WI38 (cell line): ENCODE measurements around the gene CYP11A1.
A peak's percentile ranks its signal among the peaks of the same experiment; 100 is the strongest.

Experiments
- H3K4me3 ChIP-seq: 2 replicates; pipeline ENCODE4 v1.5.1; 2011; ENCODE audit warnings: low read depth, mild to moderate bottlenecking, control low read depth, low read length
- CTCF ChIP-seq: IDR thresholded peaks from 2 replicates; pipeline ENCODE4 v1.5.1; 2012; ENCODE audit warnings: low read depth, mild to moderate bottlenecking, control low read depth, low read length

The CYP11A1 gene

GRCh38 chr15:74383695-74384565, 16.5 kb upstream of the CYP11A1 start:
- H3K4me3 ChIP-seq, result no peak overlapping the region
- TF ChIP-seq CTCF, result no peak

GRCh38 chr15:74383286-74383685, 15.8 kb upstream of the CYP11A1 start:
- no peak overlapping the region for H3K4me3 ChIP-seq
- TF ChIP-seq CTCF, result no peak

GRCh38 chr15:74382004-74382816, 14.8 kb upstream of the CYP11A1 start:
- TF ChIP-seq CTCF, result peak; percentile 94
- H3K4me3 ChIP-seq, result no peak overlapping the region

- no peak for TF ChIP-seq CTCF
- no peak overlapping the region for H3K4me3 ChIP-seq
These were observed 14.0 kb upstream of the CYP11A1 start for GRCh38 chr15:74381481-74381880.

GRCh38 chr15:74381190-74381453, 13.7 kb upstream of the CYP11A1 start:
- no peak for TF ChIP-seq CTCF
- H3K4me3 ChIP-seq, result no peak overlapping the region

GRCh38 chr15:74380361-74381189, 13.1 kb upstream of the CYP11A1 start:
- no peak for TF ChIP-seq CTCF

More at GRCh38 chr15:74380361-74381189, 13.1 kb upstream of the CYP11A1 start:
- no peak overlapping the region for H3K4me3 ChIP-seq
